ENCODE results near the gene COL25A1.

GRCh38 chr4:109206620-109207019, 95.8 kb downstream of the COL25A1 start:
- TF ChIP-seq CTCF (conservative IDR thresholded peaks at IDR 0.05) (no peak), ZFX (IDR thresholded peaks at IDR 0.05) (no peak)
